Uterus (tissue), 4 donors: ENCODE results near the gene PITPNM2. TPM values are rescaled to one million over a fixed set of nuclear protein-coding genes. Genes with fewer than 3 reads are reported as not detected.

Source experiments
- DNase-seq, 2 donors: peaks; one replicate each; pipeline ENCODE4 v3.0.0-alpha.2; 2019 to 2020
- H3K27ac ChIP-seq, 2 donors: fragments of 200-600 bp; sonication (generic); 1 replicate in 1 of 2; 2 replicates in 1 of 2; pipeline ENCODE4 v1.5.1; 2016 to 2018
- H3K27me3 ChIP-seq, 2 donors: fragments of 200-600 bp; sonication (generic); one replicate each; pipeline ENCODE4 v1.5.1; 2018 to 2019; ENCODE audit warnings: control low read depth in 1 of 2
- H3K36me3 ChIP-seq, 2 donors: fragments of 200-600 bp; sonication (generic); one replicate each; pipeline ENCODE4 v1.5.1; 2019; ENCODE audit warnings: control low read depth in 1 of 2
- H3K4me1 ChIP-seq, 2 donors: fragments of 200-600 bp; sonication (generic); one replicate each; pipeline ENCODE4 v1.5.1; 2018 to 2019; ENCODE audit warnings: control low read depth in 1 of 2
- H3K4me3 ChIP-seq, 2 donors: fragments of 200-600 bp; sonication (generic); 1 replicate in 1 of 2; 2 replicates in 1 of 2; pipeline ENCODE4 v1.5.1; 2018 to 2019; ENCODE audit warnings: mild to moderate bottlenecking in 1 of 2
- H3K9me3 ChIP-seq, 2 donors: fragments of 200-600 bp; sonication (generic); one replicate each; pipeline ENCODE4 v1.5.1; 2019; ENCODE audit warnings: control low read depth in 1 of 2
- CTCF ChIP-seq, 4 experiments: fragments of 200-600 bp in 2 of 4; fragments of 450-650 bp in 2 of 4; sonication (generic) in 2 of 4; IDR thresholded peaks; one replicate each; pipeline ENCODE4 v1.5.1; 2016 to 2019; ENCODE audit warnings: antibody characterized with exemption in 4 of 4, mild to moderate bottlenecking in 2 of 4, moderate library complexity in 1 of 4
- POLR2A ChIP-seq, 2 donors: fragments of 450-650 bp; IDR thresholded peaks; one replicate each; pipeline ENCODE4 v1.6.1; 2016; ENCODE audit warnings: antibody characterized with exemption in 2 of 2, mild to moderate bottlenecking in 1 of 2, moderate library complexity in 1 of 2
- intact Hi-C: fragments of 100-400 bp; cut with DNase I; formaldehyde crosslinking; loops from one replicate; pipeline ENCODE4 v1.15.1; 2023; ENCODE audit warnings: low total_unique reads
- total RNA-seq, 4 donors: library from RNA; depleted of rRNA in 3 of 4; stranded (reverse); fragments of >200 nt in 3 of 4; gene quantifications; one replicate each; pipeline versions ENCODE4 v1.1.0 to v1.2.4, GENCODE V29; 2014 to 2023
- donor health status: DM: yes; HTN: yes; CAD: no.

PITPNM2 gene
- total RNA-seq, 4 donors from 2014 or later = 0.59 to 35.1 (median 4.2) TPM

- no peaks in the 10 kb centered on the region for H3K4me1 ChIP-seq
- H3K36me3 ChIP-seq = no peaks in the 10 kb centered on the region
- intact Hi-C loops = no loop called here
- H3K4me3 ChIP-seq = no peak overlapping the region
- TF ChIP-seq POLR2A (IDR thresholded peaks at IDR 0.05) (no peak), CTCF (IDR thresholded peaks at IDR 0.05) (no peak)
- no peaks in the 10 kb centered on the region for H3K9me3 ChIP-seq
- no peaks in the 10 kb centered on the region for H3K27me3 ChIP-seq
- DNase-seq = no peak
- no peak overlapping the region for H3K27ac ChIP-seq
Observed at GRCh38 chr12:123163227-123163626, 12.3 kb upstream of the PITPNM2 start.

- Histone ChIP-seq H3K36me3 (no peaks in the 10 kb centered on the region), H3K4me3 (no peak overlapping the region), H3K4me1 (no peaks in the 10 kb centered on the region), H3K27ac (no peak overlapping the region), H3K27me3 (no peaks in the 10 kb centered on the region), H3K9me3 (no peaks in the 10 kb centered on the region)
- TF ChIP-seq POLR2A (IDR thresholded peaks at IDR 0.05) = no peak
- TF ChIP-seq CTCF (IDR thresholded peaks at IDR 0.05) = no peak
- intact Hi-C loops = no loop called here
- no peak for DNase-seq
Observed at GRCh38 chr12:123160801-123161487, 10.1 kb upstream of the PITPNM2 start.

- no peaks in the 10 kb centered on the region for H3K9me3 ChIP-seq
- TF ChIP-seq CTCF (IDR thresholded peaks at IDR 0.05) = no peak
- no peak for TF ChIP-seq POLR2A (IDR thresholded peaks at IDR 0.05)
- H3K4me3 ChIP-seq = no peak overlapping the region
- H3K4me1 ChIP-seq = no peaks in the 10 kb centered on the region
- intact Hi-C loops = loop anchor here (5.0 kb wide), 1 partner anchor 107 kb away; no protein-coding TSS in a partner anchor
- H3K36me3 ChIP-seq = no peaks in the 10 kb centered on the region
- no peak for DNase-seq
- no peak overlapping the region for H3K27ac ChIP-seq
- no peaks in the 10 kb centered on the region for H3K27me3 ChIP-seq
Observed at GRCh38 chr12:123153906-123154305, 3.0 kb upstream of the PITPNM2 start.

- H3K27ac ChIP-seq = no peak overlapping the region
- H3K36me3 ChIP-seq = no peaks in the 10 kb centered on the region
- H3K4me1 ChIP-seq = no peaks in the 10 kb centered on the region
- no peaks in the 10 kb centered on the region for H3K9me3 ChIP-seq
- intact Hi-C loops = loop anchor here (5.0 kb wide), 1 partner anchor 106 kb away; no protein-coding TSS in a partner anchor
- H3K27me3 ChIP-seq = no peaks in the 10 kb centered on the region
- H3K4me3 ChIP-seq = no peak overlapping the region
- no peak for TF ChIP-seq CTCF (IDR thresholded peaks at IDR 0.05)
- TF ChIP-seq POLR2A (IDR thresholded peaks at IDR 0.05) = no peak
- DNase-seq = no peak
Observed at GRCh38 chr12:123152833-123153232, 1.9 kb upstream of the PITPNM2 start.
